GM03348 (cell line): ENCODE results near the gene CCDC74A.
"Not testable (repeated sequence)": the region's sequence is repeated elsewhere in the genome, so short reads cannot be mapped to it uniquely, and the experiment has no call there.

Experiments used
- DNase-seq: peaks from one replicate; pipeline ENCODE4 v3.0.0; 2012; ENCODE audit warnings: low spot score

CCDC74A gene

DNA sequence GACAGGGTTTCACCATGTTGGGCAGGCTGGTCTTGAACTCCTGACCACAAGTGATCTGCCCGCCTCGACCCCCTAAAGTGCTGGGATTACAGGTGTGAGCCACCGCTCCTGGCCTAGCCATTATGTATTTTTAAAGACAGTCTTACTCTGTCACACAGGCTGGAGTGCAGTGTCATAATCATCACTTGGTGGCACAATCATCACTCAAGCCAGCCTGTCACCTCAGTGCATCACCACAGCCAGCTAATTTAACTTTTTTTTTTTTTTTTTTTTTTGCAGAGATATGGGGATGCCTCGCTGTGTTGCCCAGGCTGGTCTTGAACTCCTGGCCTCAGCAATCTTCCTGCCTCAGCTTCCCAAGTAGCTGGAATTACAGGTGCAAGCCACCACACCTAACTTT lies 24.1 kb upstream of the CCDC74A start:
- not testable (repeated sequence) for DNase-seq

DNA sequence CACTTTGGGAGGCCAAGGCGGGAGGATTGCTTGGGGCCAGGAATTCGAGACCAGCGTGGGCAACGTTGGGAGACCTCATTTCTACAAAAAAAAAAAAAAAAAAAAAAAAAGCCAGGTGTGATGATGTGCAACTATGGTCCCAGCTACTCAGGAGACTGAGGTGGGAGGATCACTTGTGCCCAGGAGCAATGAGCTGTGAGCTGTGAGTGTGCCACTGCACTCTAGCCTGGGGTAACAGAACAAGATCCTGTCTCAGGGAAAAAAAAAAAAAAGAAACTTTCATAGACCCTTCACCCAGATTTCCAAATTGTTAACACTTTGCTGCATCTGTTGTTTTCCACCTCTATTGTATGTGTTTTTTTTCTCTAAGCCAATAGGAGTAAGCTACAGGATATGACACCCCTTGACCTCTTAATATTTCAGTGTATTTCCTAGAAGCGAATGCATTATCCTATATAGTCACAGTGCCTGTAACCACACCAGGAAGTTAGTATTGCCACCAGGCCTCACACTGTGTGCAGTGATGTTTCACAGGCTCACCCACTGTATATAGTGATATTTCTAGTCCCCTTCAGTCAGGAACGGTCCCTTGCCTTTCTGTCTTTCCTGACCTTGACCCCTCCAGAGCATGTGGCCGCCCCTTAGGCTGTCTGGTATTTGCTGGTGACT lies 23.5 kb upstream of the CCDC74A start:
- not testable (repeated sequence) for DNase-seq

DNA sequence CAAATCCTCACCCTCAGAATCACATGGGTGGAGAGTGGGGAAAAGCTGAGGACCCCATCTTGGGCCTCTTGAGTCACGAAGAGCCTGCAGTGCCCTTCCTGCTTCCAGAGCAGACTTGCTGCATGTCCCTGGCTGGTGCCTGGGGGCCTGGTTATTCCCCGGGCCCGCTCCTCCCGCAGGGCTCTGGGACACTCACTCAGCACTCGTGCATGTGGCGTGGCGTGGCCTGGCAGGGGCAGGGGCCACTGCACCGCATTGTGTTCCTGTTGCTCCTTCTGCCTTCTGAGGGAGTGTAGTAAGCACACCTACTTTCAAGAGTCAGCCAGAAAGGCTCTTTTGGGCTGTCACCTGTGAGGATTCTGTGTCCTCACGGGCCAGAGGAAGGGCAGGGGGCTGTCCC lies 18.1 kb upstream of the CCDC74A start:
- DNase-seq, result no peak

DNA sequence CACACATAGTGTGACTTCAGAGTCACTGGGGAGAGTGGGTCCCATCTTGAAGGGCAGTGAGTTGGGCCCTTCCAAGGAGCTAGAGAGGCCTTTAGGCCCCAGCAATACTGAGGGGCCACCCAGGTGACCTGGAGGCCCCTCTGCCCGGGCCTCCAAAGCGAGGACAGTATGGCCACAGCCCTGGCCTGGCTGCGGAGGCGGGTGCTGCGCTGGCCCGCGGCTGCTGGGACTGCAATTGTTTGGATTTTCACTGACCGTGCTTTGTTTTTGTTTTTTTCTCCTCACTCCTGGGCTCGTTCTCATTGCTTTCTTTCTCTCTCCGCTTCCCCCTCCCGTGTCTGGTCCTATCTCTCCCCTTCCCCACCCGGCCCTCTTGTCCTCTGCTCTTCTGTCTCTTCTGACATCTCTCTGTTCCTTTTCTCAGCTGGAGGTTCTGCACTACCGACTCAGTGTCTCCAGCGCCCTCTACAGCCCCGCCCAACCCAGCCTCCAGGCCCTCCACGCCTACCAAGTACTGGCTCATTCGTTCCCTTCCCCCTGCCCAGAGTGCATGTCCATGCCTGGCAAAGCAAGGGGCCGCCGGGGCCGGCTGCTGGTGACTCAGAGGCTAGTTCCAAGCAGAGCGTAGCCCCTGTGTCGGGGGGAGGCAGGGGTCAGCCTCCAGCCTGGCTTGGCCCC lies 16.3 kb upstream of the CCDC74A start:
- DNase-seq, result not testable (repeated sequence)

DNA sequence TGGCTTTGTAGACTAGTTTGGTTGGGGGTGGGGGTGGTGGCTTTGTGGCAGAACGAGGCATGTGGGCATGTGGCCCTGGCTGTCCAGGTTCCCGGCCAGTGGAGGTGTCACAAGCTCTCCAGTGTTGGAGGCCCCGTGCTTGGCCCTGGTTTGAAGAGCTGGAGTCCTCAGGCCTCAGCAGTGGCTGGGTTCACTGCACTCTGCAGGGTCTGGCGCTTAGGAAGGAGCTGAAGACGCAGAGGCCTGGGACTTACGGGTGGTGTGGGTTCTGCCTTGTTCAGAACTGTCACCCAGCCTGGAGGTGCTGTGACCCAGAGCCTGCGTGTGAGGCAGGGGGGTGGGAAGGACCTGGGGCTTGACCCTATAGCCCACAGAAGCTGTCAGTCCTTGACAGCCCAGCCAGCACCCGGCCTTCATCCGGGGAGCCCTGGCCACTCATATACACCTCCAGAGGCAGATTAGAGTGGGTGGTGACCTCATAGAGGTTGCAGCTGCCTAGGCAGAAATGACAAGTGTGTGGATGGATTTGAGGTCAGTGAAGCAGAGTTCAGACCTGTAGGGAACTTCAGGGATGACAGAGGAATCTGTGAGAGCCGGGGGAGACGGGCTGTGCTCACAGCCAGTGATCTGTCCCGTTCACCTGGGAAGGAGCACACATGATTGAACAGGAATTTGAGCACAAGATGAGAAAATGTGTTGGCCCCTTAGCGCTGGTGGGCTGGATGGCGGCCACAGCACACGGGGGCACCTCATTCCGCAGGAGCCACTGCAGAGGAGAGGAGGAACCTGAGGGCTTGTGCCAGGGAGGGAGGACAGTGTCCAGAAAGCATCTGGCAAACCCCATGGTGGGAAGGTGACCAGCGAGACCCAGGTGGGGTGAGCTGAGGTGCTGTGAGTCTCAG lies 15.5 kb upstream of the CCDC74A start:
- DNase-seq, result not testable (repeated sequence)

DNA sequence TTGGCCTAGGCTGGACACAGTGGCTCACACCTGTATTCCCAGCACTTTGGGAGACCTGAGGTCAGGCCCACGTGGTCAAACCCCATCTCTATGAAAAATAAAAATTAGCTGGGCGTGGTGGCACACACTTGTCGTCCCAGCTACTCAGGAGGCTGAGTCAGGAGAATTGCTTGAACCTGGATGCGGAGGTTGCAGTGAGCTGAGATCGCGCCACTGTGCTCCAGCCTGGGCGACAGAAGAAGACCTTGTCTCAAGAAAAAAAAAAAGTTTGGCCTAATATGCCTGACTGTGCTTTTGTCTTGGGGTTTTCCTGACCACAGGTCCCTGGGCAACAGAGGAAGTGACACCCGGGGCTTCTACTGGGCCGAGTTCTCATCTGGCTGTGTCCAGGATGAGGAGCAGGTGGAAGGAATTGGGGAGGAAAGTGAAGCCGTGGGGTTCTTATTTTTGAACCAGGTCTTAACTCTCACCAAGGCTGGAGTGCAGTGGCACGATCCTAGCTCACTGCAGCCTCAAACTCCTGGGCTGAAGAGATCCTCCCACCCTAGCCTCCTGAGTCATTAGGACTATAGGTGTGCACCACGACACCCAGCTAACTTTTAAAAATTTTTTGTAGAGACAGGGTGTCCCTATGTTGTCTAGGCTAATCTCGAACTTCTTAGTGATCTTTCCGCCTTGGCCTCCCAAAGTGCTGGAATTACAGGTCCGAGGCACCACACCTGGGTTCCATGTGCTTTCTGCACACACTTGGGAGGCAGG lies 13.1 kb upstream of the CCDC74A start:
- not testable (repeated sequence) for DNase-seq

DNA sequence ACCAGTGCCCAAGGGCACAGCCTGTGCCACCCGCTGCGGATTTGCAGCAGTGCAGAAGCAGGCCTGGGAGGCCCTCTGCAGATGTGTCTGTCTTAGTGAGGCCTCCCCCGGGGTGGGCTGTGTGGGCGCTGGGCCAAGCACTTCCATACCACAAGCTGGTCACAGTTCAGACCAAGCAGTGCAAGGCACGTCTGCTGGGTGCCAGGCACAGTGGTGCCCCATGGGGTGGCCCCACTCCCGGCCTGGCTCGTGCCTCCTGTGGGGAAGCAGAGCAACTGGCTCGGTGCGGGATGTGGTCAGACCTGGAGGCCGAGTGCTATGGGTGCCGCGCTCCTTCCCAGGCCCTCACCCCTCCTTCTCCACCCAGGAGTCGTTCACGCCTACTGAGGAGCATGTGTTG lies 12.5 kb upstream of the CCDC74A start:
- not testable (repeated sequence) for DNase-seq

DNA sequence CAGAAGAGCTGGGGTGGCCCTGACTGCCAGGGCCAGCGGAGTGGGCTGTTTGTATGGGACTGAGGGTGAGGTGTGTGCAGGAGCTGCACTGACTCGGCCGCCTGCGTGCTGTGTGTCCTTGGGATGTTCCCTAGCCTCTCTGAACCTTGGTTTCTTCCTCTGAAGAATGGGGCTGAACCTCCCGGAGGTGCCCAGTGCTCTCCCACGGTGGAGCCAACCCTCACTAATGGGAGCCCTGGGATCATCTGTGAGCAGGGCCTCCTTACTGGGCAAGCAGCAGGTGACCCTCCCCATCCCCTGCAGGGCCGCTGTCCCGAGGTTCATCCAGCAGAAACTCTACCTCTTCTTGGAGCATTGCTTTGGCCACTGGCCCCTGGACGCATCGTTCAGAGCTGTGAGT lies 11.7 kb upstream of the CCDC74A start:
- DNase-seq, result no peak

DNA sequence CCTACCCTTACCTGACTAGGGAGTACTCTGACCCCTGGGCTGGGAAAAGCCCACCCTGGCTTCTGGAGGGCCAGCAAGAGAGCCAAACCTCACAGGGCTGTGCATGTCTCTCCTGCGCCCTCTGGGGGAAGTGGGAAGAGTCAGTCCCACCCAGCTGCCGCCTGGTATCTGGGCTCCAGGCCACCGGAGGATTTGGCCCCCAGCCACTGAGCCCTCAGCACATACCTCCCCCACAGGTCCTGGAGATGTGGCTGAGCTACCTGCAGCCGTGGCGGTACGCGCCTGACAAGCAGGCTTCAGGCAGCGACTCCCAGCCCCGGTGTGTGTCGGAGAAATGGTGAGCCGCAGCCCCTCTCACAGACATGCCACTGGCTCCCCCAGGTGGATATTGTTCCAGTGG lies 11.1 kb upstream of the CCDC74A start:
- DNase-seq, result not testable (repeated sequence)

DNA sequence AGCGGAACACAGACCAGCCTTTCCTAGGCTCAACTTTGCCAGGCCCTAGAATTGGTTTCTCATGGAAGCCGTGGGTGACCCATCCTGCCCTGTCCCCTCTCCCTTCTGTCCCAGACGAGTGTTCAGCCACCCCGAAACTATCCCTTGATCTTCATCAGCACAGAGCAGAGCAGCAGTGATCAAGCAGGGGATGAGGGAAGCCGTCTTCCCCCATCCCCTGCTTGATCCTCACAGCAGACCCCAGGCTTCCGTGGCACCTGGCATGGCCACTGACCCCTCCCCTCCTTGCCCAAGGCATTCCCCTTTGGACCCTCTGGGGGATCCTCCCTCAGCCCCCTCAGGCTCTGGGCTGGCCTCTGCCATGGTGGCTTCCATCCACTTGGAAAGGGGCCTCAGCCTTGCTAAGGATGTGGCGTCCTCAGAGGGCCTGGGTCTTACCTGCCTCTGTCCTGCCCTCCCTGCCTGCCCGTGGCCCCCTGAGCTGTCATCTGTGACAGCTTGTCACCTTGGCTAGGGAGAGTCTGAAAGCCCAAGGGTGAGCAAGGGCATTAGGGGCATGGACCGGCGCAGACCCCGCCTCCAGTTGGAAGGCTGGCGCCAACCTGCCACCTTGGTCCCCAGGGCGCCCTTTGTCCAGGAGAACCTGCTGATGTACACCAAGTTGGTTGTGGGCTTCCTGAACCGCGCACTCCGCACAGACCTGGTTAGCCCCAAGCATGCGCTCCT lies 10.4 kb upstream of the CCDC74A start:
- DNase-seq, result no peak

DNA sequence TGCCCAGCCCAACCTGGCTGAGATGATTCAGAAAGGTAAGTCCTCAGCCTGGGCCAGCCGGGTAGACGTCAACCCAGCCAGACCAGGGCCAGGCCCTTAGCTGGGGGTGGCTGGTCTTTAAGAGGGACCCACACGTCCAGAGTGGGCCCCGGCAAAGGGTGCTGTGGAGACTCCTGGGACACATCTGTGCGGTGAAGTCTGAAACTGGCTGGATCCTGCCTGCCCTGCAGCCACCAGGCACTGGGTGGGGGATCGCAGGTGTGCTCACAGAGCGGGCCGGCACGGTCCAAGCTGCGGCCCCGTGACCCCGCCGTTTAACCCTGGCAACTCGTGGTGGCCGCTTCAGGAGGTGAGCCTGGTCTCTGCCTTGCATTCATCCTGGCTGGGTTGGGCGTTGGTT lies 9.8 kb upstream of the CCDC74A start:
- not testable (repeated sequence) for DNase-seq

DNA sequence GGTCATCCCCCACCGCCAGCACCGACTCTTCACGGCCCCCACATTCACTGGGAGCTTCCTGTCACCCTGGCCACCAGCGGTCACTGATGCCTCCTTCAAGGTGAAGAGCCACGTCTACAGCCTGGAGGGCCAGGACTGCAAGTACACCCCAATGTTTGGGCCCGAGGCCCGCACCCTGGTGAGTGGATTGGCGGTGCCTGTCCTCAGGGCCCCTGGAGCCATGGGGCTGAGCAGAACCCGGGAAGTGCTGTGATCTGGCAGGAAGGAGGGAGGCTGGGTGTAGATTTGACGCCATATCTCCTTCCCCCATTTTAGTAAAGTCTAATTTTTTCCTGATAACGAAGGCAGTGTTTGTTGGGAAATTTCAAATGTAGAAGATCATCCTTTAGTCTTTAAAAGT lies 9.2 kb upstream of the CCDC74A start:
- not testable (repeated sequence) for DNase-seq

DNA sequence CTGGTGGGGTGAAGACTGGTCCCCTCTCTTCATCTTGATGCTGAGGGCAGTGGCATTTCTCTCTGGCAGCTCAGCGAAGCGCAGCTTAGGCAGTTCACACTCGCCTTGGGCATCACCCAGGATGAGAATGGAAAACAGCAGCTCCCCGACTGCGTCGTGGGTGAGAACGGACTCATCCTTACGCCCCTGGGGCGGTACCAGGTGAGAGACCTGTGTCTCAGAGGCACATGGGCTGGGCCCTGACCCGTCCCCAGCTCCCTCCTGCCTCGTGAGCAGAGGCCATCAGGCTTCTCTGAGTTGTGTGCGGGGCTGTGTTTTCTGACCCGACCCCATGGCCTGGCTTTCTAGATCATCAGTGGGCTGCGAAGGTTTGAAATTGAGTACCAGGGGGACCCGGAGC lies 8.2 kb upstream of the CCDC74A start:
- DNase-seq, result no peak

DNA sequence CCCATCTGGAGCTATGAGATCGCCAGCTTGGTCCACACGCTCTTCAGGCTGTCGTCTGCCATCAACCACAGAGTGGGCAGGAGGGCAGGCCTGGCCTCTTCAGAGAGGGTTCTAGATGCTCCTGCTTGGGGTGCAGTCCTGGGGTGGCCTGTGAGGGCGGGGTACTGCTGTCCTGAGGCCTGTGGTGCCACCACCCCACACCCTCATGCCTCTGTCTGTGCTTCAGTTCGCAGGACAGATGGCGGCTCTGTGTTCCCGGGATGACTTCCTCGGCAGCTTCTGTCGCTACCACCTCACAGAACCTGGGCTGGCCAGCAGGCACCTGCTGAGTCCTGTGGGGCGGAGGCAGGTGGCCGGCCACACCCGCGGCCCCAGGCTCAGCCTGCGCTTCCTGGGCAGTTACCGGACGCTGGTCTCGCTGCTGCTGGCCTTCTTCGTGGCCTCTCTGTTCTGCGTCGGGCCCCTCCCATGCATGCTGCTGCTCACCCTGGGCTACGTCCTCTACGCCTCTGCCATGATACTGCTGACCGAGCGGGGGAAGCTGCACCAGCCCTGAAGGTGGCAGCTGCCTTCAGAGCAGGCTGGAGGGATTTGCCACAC lies 7.7 kb upstream of the CCDC74A start:
- DNase-seq, result not testable (repeated sequence)

DNA sequence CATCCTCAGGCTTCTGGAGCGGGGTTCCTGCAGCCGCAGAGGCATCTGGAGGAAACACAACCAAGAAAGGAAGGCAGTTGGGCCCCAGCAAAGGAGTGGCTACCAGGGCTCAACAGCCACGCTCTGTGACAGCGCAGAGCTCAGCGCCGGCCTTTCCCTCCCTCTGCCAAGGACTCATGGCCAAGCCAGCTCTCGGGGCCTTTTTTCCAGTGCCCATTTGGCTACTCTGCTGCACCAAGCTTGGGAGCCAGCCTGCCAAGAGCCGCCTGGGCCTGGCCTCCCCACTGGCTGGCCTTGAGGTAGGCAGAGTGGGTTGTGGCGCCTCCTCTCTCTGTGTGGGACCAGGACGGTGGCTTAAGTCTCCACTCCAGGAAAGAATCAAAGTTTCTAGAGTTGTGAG lies 7.2 kb upstream of the CCDC74A start:
- DNase-seq, result no peak

DNA sequence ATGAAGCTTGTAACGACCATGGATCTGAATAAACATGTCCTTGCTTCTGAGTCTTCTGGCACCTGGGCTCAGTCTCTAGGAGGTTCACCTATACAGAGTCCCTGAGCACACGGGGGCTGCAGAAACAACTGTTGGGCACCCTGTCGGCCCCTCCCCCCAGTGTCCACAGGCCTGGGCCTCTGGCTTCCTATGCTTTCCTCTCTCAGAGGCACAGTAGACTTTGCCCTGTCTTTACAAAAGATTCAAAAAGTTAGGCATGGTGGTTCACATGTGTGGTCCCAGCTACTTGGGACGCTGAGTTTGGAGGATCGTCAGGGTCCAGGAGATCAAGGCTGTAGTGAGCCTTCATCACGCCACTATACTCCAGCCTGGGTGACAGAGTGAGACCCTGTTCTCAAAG lies 6.2 kb upstream of the CCDC74A start:
- not testable (repeated sequence) for DNase-seq

DNA sequence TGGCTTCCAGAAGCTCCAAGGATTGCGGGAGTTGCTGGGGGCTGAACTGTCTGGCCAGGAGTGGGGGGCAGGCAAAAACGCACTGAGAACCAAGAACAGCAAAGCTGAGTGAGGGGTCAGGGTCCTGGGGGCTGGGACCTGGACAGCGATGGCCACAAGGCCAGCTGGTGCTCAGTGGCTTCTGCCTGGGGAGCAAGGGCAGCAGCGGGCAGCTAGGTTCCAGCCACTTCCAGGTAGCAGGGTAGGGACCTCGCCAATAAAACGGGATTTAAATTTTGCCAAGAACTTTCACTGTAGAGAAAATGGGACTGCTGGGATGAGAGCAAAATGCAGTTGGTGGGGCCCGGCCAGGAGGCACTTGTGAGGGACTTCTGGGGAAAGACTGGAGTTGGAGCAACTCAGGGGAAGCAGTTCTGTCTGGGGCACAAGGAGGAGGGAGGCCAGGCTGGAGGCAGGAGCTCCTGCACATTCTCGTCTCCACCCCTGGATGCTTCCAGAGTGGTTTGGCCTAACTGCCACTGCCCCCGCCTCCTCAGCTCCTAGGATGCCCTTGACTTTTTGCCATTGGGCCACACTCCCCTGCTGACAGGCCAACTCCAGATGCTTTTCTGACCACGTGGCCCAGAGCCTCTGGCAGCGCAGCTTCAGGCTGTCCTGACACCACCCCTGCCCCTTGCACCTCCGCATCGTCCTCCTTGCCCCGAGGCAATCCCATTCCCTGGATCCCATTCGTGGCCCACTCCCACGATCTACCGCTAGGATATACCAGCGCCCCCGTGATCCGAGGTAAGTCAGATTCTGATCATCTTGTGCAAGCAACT lies 5.5 kb upstream of the CCDC74A start:
- no peak for DNase-seq

DNA sequence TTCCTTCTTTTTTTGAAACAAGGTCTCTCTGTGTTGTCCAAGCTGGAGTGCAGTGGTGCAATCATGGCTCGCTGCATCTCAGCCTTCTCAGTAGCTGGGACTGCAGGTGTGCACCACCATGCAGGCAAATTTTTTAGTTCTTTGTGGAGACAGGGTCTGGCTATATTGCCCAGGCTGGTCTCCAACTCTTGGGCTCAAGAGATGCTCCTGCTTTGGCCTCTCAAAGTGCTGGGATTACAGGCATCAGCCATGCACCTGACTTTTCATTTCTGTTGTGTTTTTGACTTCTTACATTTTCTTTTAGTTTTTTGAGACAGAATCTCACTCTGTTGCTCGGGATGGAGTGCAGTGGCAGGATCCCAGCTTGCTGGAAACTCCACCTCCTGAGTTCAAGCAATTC lies 2.4 kb upstream of the CCDC74A start:
- DNase-seq, result not testable (repeated sequence)

DNA sequence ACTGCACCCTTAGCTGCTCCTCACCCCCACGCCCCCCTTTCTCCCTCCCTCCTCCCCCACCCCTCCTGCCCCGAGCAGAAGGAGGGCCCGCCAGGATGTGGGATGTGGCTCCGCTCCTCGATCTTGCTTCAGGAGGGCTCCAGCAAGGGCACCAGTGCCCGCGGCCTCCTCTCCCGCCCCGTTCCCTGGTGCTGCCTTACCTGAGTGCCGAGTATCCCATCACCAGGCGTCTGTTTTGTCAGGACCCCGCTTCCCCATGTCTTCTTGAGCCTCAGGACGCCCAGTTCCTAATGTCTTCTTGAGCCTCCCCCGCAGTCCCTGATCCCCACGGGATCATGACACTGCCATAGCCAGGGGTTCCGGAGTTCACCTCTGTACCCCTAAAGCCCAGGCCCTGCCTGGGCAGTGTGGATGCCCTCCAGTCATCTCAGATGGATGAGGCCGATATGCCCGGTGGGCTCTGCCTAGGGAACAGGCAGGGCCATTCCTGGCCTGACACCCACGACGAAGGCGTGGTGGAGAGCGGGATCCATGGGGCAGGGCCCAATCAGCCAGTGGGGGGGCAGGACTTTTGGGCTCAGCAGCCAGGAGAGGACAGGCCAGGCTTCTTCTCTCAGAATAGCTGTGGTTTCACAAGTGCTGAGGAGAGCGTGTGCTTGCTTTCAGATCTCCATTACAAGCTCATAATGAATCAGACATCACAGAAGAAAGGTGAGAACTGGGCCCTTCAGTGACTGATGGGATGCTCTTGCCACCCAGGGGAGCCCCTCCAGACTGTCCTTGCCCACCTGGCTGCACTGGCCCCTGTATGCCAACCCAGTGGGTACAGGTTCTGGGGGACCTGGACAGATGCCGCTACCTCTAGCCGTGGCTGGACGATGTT lies 1.5 kb downstream of the CCDC74A start:
- not testable (repeated sequence) for DNase-seq
